K562 (cell line): ENCODE data around the gene SH2D4B. TPM values are rescaled to one million over a fixed set of nuclear protein-coding genes. Genes with fewer than 3 reads are reported as not detected.

ENCODE experiments used
- ATAC-seq: fragments of 200-7000 bp; cut with Tn5 transposase; 3 replicates; pipeline ENCODE4 v1.9.1; 2020; ENCODE audit warnings: moderate library complexity
- BruUV-seq: library from RNA; stranded (reverse); fragments of 400-500 nt; replicated peaks from 2 replicates; lab custom pipeline; 2021; lab: Mats Ljungman, UMichigan
- CTCF ChIA-PET: fragments of 300-600 bp; formaldehyde crosslinking; extraction: SDS; loops from one replicate; lab custom pipeline; 2021; ENCODE audit warnings: low intra/inter-chr PET ratio; lab: Yijun Ruan, JAX
- POLR2A ChIA-PET: fragments of 300-600, 350-650 bp; sonication (Branson Sonifier 250); formaldehyde crosslinking; extraction: SDS; loops from one replicate; lab custom pipeline; 2021; ENCODE audit warnings: antibody characterized with exemption, inconsistent platforms; lab: Yijun Ruan, JAX
- DNase-seq, 4 experiments: peaks; one replicate each; pipeline versions ENCODE4 v3.0.0 to v3.0.0-alpha.2; 2011 to 2018; ENCODE audit warnings: low spot score in 3 of 4, mixed read lengths in 3 of 4; ENCODE audit errors: extremely low read depth in 1 of 4
- FAIRE-seq: peaks from 2 replicates; lab custom pipeline; 2011; peaks lifted over from hg19 to GRCh38; lab: Jason Lieb, UNC
- H2AFZ ChIP-seq: 2 replicates; pipeline ENCODE4 v1.6.0; 2011; ENCODE audit warnings: low read depth, low read length, control low read depth, inconsistent platforms
- H3K27ac ChIP-seq: fragments of 200-600 bp; 3 replicates; pipeline ENCODE4 v1.8.0; 2011; ENCODE audit warnings: low read depth, mild to moderate bottlenecking, control low read depth, inconsistent platforms, low read length, moderate library complexity, mixed read lengths; ENCODE audit errors: extremely low read depth
- H3K27me3 ChIP-seq, 2 experiments: fragments of 300-600 bp in 1 of 2; 2 replicates in 1 of 2; 3 replicates in 1 of 2; pipeline versions ENCODE4 v1.6.0 to v1.8.0; 2011; ENCODE audit warnings: inconsistent platforms in 2 of 2, low read length in 2 of 2, mild to moderate bottlenecking in 1 of 2, mixed read lengths in 1 of 2, moderate library complexity in 1 of 2; ENCODE audit not compliant: control insufficient read depth in 2 of 2, insufficient read depth in 2 of 2
- H3K36me3 ChIP-seq: fragments of 300-600 bp; 3 replicates; pipeline ENCODE4 v1.8.0; 2011; ENCODE audit warnings: mild to moderate bottlenecking, low read length, inconsistent platforms; ENCODE audit not compliant: control insufficient read depth, insufficient read depth
- H3K4me1 ChIP-seq, 2 experiments: fragments of 200-600 bp in 1 of 2; replicated peaks in 1 of 2; 2 replicates in 1 of 2; 3 replicates in 1 of 2; pipeline versions ENCODE4 v1.5.1 to v1.8.0; 2011; ENCODE audit warnings: inconsistent platforms in 2 of 2, low read length in 2 of 2, mild to moderate bottlenecking in 1 of 2, mixed read lengths in 1 of 2, moderate library complexity in 1 of 2; ENCODE audit not compliant: control insufficient read depth in 2 of 2, insufficient read depth in 2 of 2
- H3K4me2 ChIP-seq: 2 replicates; pipeline ENCODE4 v1.6.1; 2011; ENCODE audit warnings: low read length, control low read depth, inconsistent platforms, mixed read lengths; ENCODE audit not compliant: insufficient read depth
- H3K4me3 ChIP-seq: fragments of 200-600 bp; sonication (generic), shearing (Covaris generic); 2 replicates; pipeline ENCODE4 v1.5.1; 2016; ENCODE audit warnings: control low read depth, inconsistent platforms
- H3K79me2 ChIP-seq: fragments of 200-600 bp; 3 replicates; pipeline ENCODE4 v1.8.0; 2011; ENCODE audit warnings: low read length, inconsistent platforms; ENCODE audit not compliant: control insufficient read depth, insufficient read depth
- H3K9ac ChIP-seq, 2 experiments: 2 replicates each; pipeline versions ENCODE4 v1.6.0 to v1.6.1; 2011; ENCODE audit warnings: low read depth in 2 of 2, low read length in 2 of 2, control low read depth in 1 of 2, inconsistent platforms in 1 of 2, mild to moderate bottlenecking in 1 of 2, mixed read lengths in 1 of 2; ENCODE audit not compliant: insufficient read depth in 1 of 2
- H3K9me1 ChIP-seq: one replicate; pipeline ENCODE4 v1.6.0; 2011; ENCODE audit warnings: inconsistent platforms, mild to moderate bottlenecking, low read length, moderate library complexity; ENCODE audit not compliant: control insufficient read depth, insufficient read depth
- H3K9me3 ChIP-seq: replicated peaks from 2 replicates; pipeline ENCODE4 v1.5.1; 2011; ENCODE audit warnings: low read depth, low read length, inconsistent platforms; ENCODE audit not compliant: control insufficient read depth, insufficient read depth
- H4K20me1 ChIP-seq: replicated peaks from 2 replicates; pipeline ENCODE4 v1.6.1; 2011; ENCODE audit warnings: low read length, inconsistent platforms, mixed read lengths; ENCODE audit not compliant: control insufficient read depth, insufficient read depth
- BRF1 ChIP-seq: IDR thresholded peaks from 3 replicates; pipeline ENCODE4 v1.6.1; 2011; ENCODE audit warnings: borderline replicate concordance, mild to moderate bottlenecking; ENCODE audit not compliant: insufficient read length; ENCODE audit errors: extremely low read depth
- FUS ChIP-seq: fragments of 200-400 bp; formaldehyde crosslinking; optimal IDR thresholded peaks from 2 replicates; pipeline ENCODE3; 2017; ENCODE audit warnings: low read depth, low read length
- NR2F6 ChIP-seq: fragments of 450-650 bp; formaldehyde crosslinking; IDR thresholded peaks from 2 replicates; pipeline ENCODE4 v1.4.0; 2020; ENCODE audit warnings: mild to moderate bottlenecking
- RBBP5 ChIP-seq: fragments of 200-600 bp; sonication (generic); IDR thresholded peaks from 2 replicates; pipeline ENCODE4 v1.6.1; 2012; ENCODE audit warnings: borderline replicate concordance, mild to moderate bottlenecking, low read length, control low read depth, inconsistent platforms; ENCODE audit not compliant: insufficient read depth, poor library complexity, severe bottlenecking
- SMARCB1 ChIP-seq: IDR thresholded peaks from 2 replicates; pipeline ENCODE4 v1.6.1; 2011; ENCODE audit warnings: improper control_type of control experiment, low read depth; ENCODE audit not compliant: insufficient read length
- SRSF3 ChIP-seq: fragments of 200-400 bp; formaldehyde crosslinking; IDR thresholded peaks from 2 replicates; pipeline ENCODE4 v1.6.1; 2016; ENCODE audit warnings: mild to moderate bottlenecking, low read length, moderate library complexity; ENCODE audit not compliant: insufficient read depth
- ZBTB7A ChIP-seq: IDR thresholded peaks from 2 replicates; pipeline ENCODE4 v1.6.1; 2011; ENCODE audit warnings: low read depth, mild to moderate bottlenecking, low read length, moderate library complexity, borderline replicate concordance; ENCODE audit not compliant: control insufficient read depth
- ZNF232 ChIP-seq: sonication (generic); formaldehyde crosslinking; IDR thresholded peaks from 2 replicates; pipeline ENCODE4 v1.8.0; 2022; ENCODE audit warnings: mild to moderate bottlenecking, missing genetic modification reagents
- ZNF444 ChIP-seq: fragments of 250-450 bp; sonication (Bioruptor Pico); IDR thresholded peaks from 2 replicates; pipeline ENCODE4 v1.4.0; 2020; ENCODE audit warnings: mild to moderate bottlenecking, moderate library complexity
- ZNF584 ChIP-seq: fragments of 200-800 bp; sonication (Bioruptor generic); IDR thresholded peaks from 2 replicates; pipeline ENCODE4 v1.6.1; 2016; ENCODE audit warnings: low read depth, mild to moderate bottlenecking, missing genetic modification characterization, missing compliant biosample characterization
- WGBS: fragments of 100-300 bp; shearing (Covaris generic); methylation state at CpG from one replicate; pipeline ENCODE4 v1.1.6; 2016; ENCODE audit warnings: low coverage, mixed read lengths; ENCODE audit not compliant: insufficient coverage; ENCODE audit errors: missing lambda C conversion rate; 5-methylcytosine and 5-hydroxymethylcytosine counted together
- in situ Hi-C: fragments of 300-500 bp; cut with MboI; formaldehyde crosslinking; loops from 4 replicates; pipeline ENCODE4 v1.15.0; 2018; ENCODE audit warnings: inconsistent platforms, mixed read lengths
- intact Hi-C: fragments of 100-400 bp; cut with micrococcal nuclease; formaldehyde crosslinking; loops from 2 replicates; pipeline ENCODE4 v1.14.2; 2022
- polyA plus RNA-seq, 8 experiments: library from polyadenylated mRNA; depleted of rRNA in 4 of 8; stranded (reverse) in 5 of 8; unstranded in 3 of 8; fragments of >200 nt; fragmentation: Nextera tagmentation in 2 of 8; fragmentation: Illumina TruSeq in 1 of 8; extraction: Ambion mirVana in 2 of 8; extraction: Trizol in 1 of 8; gene quantifications; 2 replicates each; pipeline versions ENCODE4 v1.2.1 to v1.2.3, GENCODE V29; 2011 to 2014; ENCODE audit warnings: inconsistent platforms in 1 of 8, missing spikeins in 1 of 8
- total RNA-seq, 7 experiments: library from RNA; depleted of rRNA in 6 of 7; stranded (reverse); fragments of >200 nt in 6 of 7; fragmentation: Illumina TruSeq in 2 of 7; extraction: Trizol in 2 of 7; gene quantifications; 2 replicates each; pipeline versions ENCODE4 v1.2.1 to v1.2.3, GENCODE V29; 2011 to 2021; ENCODE audit warnings: low replicate concordance in 1 of 7
- TF ChIP-seq, protein P1 (sequence below): IDR thresholded peaks from 2 replicates; pipeline ENCODE4 v1.6.1; 2011; ENCODE audit not compliant: insufficient read length; ENCODE audit errors: extremely low read depth

SH2D4B gene
- total and polyA plus RNA-seq, 9 of the 15 experiments (the other 6 are each of a cell fraction or from before 2014, with no cell fraction given) = 0.03 to 0.14 (median 0.04) TPM; not detected in 4

DNA sequence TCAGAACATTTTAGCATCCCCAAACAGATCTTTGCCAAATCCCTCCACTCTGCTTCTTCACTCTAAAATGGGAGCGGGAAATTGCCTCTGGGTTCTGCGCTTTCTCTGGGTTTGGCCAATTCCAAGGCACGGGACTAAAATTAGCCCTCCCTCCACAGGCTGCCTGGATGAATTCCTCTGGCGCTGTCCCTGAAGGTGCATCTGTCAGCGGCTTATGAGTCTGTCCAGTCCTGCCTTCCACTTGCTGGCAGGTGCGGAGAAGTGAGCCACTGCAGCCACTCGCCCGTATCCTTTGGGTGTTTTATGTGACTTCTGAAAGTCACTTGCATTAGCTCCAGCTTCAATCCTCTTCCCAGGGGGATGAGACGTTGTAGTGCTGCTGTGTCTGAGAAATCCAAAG is 121.6 kb downstream of the SH2D4B start:
- Histone ChIP-seq H4K20me1 (no peaks in the 10 kb centered on the region), H3K9me3 (no peaks in the 10 kb centered on the region; the same call in 1 of the 2 replicates), H3K4me1 (no peaks in the 10 kb centered on the region; a peak in 1 of 5 replicates), H3K4me2 (no peak overlapping the region), H3K4me3 (no peak overlapping the region), H3K9ac (no peak overlapping the region), H3K36me3 (no peaks in the 10 kb centered on the region), H3K9me1 (no peaks in the 10 kb centered on the region), H3K79me2 (no peaks in the 10 kb centered on the region), H2AFZ (no peak overlapping the region), H3K27me3 (peaks cover 0 to 25% of the 10 kb centered on the region in 2 experiments; a peak in 2 of 5 replicates), H3K27ac (no peak overlapping the region)
- in situ Hi-C loops (no loop called here), intact Hi-C loops (no loop called here)
- FAIRE-seq (no peak), DNase-seq (no peak), ATAC-seq (no peak)
- no TSS peak for BruUV-seq
- POLR2A ChIA-PET = no interaction called here
- 0% methylated on average over 9 of the region's 9 CpGs for WGBS
- CTCF ChIA-PET = no interaction called here
- TF ChIP-seq ZBTB7A = no peak
- TF ChIP-seq RBBP5 = no peak
- TF ChIP-seq SRSF3 = no peak
- no peak for TF ChIP-seq ZNF232
- TF ChIP-seq FUS = no peak
- TF ChIP-seq BRF1 = no peak
- no peak for TF ChIP-seq ZNF444 (CRISPR knock-in tag)
- TF ChIP-seq SMARCB1 = no peak
- TF ChIP-seq, protein P1, sequence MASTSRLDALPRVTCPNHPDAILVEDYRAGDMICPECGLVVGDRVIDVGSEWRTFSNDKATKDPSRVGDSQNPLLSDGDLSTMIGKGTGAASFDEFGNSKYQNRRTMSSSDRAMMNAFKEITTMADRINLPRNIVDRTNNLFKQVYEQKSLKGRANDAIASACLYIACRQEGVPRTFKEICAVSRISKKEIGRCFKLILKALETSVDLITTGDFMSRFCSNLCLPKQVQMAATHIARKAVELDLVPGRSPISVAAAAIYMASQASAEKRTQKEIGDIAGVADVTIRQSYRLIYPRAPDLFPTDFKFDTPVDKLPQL = no peak
- TF ChIP-seq ZNF584 (CRISPR knock-in tag) = no peak
- no peak for TF ChIP-seq NR2F6 (CRISPR knock-in tag)
